Smooth muscle cell (in vitro differentiated cells): ENCODE data around the gene CMTM4. TPM values are rescaled to one million over a fixed set of nuclear protein-coding genes. Genes with fewer than 3 reads are reported as not detected.

Source experiments
- DNase-seq: peaks from one replicate; lab custom pipeline; 2025; ENCODE audit not compliant: unreplicated experiment; lab: John Stamatoyannopoulos, UW
- H2AFZ ChIP-seq: fragments of 200-600 bp; sonication (generic); 2 replicates; pipeline ENCODE4 v1.6.0; 2016; ENCODE audit warnings: antibody characterized with exemption, low read depth, mild to moderate bottlenecking
- H3F3A ChIP-seq: fragments of 200-600 bp; sonication (generic); 2 replicates; pipeline ENCODE4 v1.6.0; 2017; ENCODE audit warnings: antibody characterized with exemption, low read depth
- H3K27ac ChIP-seq: fragments of 200-600 bp; sonication (generic); 2 replicates; pipeline ENCODE4 v1.5.1; 2016; ENCODE audit warnings: low read depth, mild to moderate bottlenecking
- H3K27me3 ChIP-seq: fragments of 200-600 bp; sonication (generic); 2 replicates; pipeline ENCODE4 v1.6.1; 2016; ENCODE audit warnings: low read depth, mild to moderate bottlenecking
- H3K36me3 ChIP-seq: fragments of 200-600 bp; sonication (generic); 2 replicates; pipeline ENCODE4 v1.5.1; 2016; ENCODE audit warnings: low read depth
- H3K4me1 ChIP-seq: fragments of 200-600 bp; sonication (generic); 2 replicates; pipeline ENCODE4 v1.5.1; 2016; ENCODE audit warnings: low read depth
- H3K4me2 ChIP-seq: fragments of 200-600 bp; sonication (generic); 2 replicates; pipeline ENCODE4 v1.6.0; 2016; ENCODE audit warnings: mild to moderate bottlenecking
- H3K4me3 ChIP-seq: fragments of 200-600 bp; sonication (generic); 2 replicates; pipeline ENCODE4 v1.5.1; 2016; ENCODE audit warnings: mild to moderate bottlenecking
- H3K79me2 ChIP-seq: fragments of 200-600 bp; sonication (generic); 2 replicates; pipeline ENCODE4 v1.6.0; 2016; ENCODE audit warnings: low read depth, mild to moderate bottlenecking
- H3K9ac ChIP-seq: fragments of 200-600 bp; sonication (generic); 2 replicates; pipeline ENCODE4 v1.6.0; 2016; ENCODE audit warnings: low read depth
- H3K9me3 ChIP-seq: fragments of 200-600 bp; sonication (generic); replicated peaks from 2 replicates; pipeline ENCODE4 v1.5.1; 2016; ENCODE audit warnings: low read depth
- H4K20me1 ChIP-seq: fragments of 200-600 bp; sonication (generic); 2 replicates; pipeline ENCODE4 v1.6.0; 2016; ENCODE audit warnings: low read depth
- WGBS: methylation state at CpG from one replicate; pipeline ENCODE4 v1.1.7; 2016; ENCODE audit warnings: low lambda C conversion rate; 5-methylcytosine and 5-hydroxymethylcytosine counted together
- polyA plus RNA-seq: library from polyadenylated mRNA; unstranded; fragments of >200 nt; fragmentation: Nextera tagmentation; extraction: Ambion mirVana; gene quantifications from 2 replicates; pipeline ENCODE4 v1.2.1, GENCODE V29; 2016
- total RNA-seq: library from RNA; depleted of rRNA; stranded (reverse); fragments of >200 nt; gene quantifications from 2 replicates; pipeline ENCODE4 v1.2.3, GENCODE V29; 2014
- TF ChIP-seq, protein P1 (sequence below): fragments of 200-600 bp; sonication (generic); IDR thresholded peaks from 2 replicates; pipeline ENCODE4 v1.5.1; 2017; ENCODE audit warnings: borderline replicate concordance, mild to moderate bottlenecking, antibody characterized with exemption; ENCODE audit not compliant: insufficient read depth, poor library complexity, severe bottlenecking

Gene CMTM4
- total and polyA plus RNA-seq, 2 experiments from 2014 or later, result 7.2 to 25.2 TPM

DNA sequence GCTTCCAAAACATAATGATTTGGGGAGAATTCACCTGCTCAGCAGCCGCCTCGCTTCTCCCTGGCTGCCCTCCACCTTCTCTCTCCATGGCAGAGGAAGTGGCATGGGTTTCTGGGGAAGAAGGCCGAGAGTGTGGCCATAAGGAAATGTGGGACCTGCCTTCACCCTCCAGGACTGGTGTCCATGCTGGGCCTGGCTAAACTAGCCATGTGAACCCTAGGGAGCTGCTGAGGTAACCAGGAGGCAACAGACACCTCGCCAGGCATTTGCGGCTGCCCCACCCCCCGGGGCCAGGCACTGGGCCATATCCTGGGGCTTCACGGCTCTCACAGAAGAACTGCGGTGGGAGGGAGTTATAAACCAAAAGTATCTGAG lies 9.9 kb upstream of the CMTM4 start:
- TF ChIP-seq, protein P1, sequence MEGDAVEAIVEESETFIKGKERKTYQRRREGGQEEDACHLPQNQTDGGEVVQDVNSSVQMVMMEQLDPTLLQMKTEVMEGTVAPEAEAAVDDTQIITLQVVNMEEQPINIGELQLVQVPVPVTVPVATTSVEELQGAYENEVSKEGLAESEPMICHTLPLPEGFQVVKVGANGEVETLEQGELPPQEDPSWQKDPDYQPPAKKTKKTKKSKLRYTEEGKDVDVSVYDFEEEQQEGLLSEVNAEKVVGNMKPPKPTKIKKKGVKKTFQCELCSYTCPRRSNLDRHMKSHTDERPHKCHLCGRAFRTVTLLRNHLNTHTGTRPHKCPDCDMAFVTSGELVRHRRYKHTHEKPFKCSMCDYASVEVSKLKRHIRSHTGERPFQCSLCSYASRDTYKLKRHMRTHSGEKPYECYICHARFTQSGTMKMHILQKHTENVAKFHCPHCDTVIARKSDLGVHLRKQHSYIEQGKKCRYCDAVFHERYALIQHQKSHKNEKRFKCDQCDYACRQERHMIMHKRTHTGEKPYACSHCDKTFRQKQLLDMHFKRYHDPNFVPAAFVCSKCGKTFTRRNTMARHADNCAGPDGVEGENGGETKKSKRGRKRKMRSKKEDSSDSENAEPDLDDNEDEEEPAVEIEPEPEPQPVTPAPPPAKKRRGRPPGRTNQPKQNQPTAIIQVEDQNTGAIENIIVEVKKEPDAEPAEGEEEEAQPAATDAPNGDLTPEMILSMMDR, result no peak
- H3K9me3 ChIP-seq, result no peaks in the 10 kb centered on the region
- no peak for DNase-seq
- H3F3A ChIP-seq, result peaks cover 8% of the 10 kb centered on the region
- no peak overlapping the region for H2AFZ ChIP-seq
- H3K4me2 ChIP-seq, result no peak overlapping the region
- H3K27me3 ChIP-seq, result no peaks in the 10 kb centered on the region
- H3K4me3 ChIP-seq, result no peak overlapping the region
- H3K79me2 ChIP-seq, result no peaks in the 10 kb centered on the region
- H4K20me1 ChIP-seq, result no peaks in the 10 kb centered on the region
- no peak overlapping the region for H3K9ac ChIP-seq
- no peaks in the 10 kb centered on the region for H3K36me3 ChIP-seq
- peak overlapping the region; percentile 23 for H3K27ac ChIP-seq
- 80% methylated on average over 8 of the region's 8 CpGs for whole genome bisulfite sequencing
- peaks cover 5% of the 10 kb centered on the region for H3K4me1 ChIP-seq

DNA sequence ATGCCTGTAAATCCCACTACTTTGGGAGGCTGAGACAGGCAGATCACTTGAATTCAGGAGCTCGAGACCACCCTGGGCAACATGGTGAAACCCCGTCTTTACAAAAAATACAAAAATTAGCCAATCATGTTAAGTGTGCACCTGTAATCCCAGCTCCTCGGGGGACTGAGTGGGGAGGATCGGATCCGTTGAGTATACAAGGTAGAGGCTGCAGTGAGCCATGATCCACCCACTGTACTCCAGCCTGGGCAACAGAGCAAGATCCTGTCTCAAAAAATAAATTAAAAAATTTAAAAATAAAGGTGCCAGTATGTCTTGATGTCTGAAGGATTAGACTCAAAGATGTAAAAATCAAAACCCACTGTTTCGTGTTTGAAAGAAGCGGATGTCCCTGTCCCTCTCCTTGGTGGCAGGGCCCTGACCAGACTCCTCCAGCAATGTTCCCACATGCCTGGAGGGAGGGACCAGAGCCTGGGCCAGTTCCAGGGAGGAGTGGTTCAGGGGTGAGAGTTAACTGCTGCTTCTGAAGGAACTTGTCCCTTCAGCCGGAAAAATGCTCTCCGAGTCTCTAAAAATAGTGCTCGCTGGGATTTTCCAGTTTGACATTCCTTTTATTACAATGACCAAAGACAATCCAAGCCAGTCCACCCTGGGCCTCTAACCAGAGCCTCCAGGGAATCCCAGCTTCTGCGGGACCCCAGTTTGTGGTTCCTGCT lies 9.4 kb upstream of the CMTM4 start:
- no peak for DNase-seq
- Histone ChIP-seq H4K20me1 (no peaks in the 10 kb centered on the region), H3F3A (peaks cover 8% of the 10 kb centered on the region), H3K4me1 (peaks cover 5% of the 10 kb centered on the region), H2AFZ (no peak overlapping the region), H3K4me2 (no peak overlapping the region), H3K27ac (peak overlapping the region; percentile 23), H3K27me3 (no peaks in the 10 kb centered on the region), H3K9me3 (no peaks in the 10 kb centered on the region), H3K79me2 (no peaks in the 10 kb centered on the region), H3K4me3 (no peak overlapping the region), H3K9ac (no peak overlapping the region), H3K36me3 (no peaks in the 10 kb centered on the region)
- TF ChIP-seq, protein P1, result no peak
- whole genome bisulfite sequencing, result 73% methylated on average over 11 of the region's 11 CpGs

DNA sequence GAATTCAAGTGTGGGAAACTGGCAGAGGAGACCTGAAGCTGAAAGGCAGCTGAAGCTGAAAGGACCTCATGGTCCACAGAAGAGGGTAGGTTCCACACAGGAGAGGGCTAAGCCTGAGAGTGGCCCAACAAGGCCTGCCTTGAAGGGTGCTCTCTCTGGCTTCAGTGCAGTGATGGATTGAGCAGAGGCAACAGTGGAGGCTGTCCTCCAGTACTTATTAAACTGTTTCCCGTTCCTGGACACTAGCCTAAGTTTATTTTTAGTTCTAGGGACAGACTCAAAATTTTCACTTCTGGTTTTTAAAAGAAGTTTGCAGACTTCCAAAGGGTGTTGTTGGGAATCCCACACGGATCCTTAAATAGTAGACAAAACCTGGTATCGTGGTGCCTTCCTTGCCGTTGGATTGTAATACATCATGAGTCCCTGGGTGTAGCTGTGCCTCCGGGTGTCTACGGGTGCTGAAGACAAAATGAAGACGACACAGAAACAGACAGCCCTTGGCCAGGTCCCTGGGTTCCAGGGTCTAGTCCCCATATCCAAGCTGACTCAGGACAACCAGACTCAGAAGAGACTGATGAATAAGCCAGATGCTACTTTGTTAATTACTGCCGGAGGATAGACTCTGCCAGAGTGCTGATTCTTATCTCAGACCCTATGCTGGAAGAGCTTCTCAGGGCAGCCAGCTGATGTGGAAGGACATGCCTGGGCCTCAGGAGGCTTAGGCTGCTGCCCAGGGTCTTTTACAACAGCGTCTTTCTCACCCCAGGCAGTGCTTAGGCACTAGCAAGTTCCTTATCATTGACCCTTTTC lies 7.1 kb upstream of the CMTM4 start:
- Histone ChIP-seq H4K20me1 (no peaks in the 10 kb centered on the region), H3F3A (peaks cover 8% of the 10 kb centered on the region), H3K36me3 (no peaks in the 10 kb centered on the region), H3K4me1 (peaks cover 5% of the 10 kb centered on the region), H3K9me3 (no peaks in the 10 kb centered on the region), H3K27me3 (no peaks in the 10 kb centered on the region), H3K4me2 (no peak overlapping the region), H3K27ac (peak overlapping the region; percentile 57), H3K79me2 (no peaks in the 10 kb centered on the region), H2AFZ (no peak overlapping the region), H3K9ac (no peak overlapping the region), H3K4me3 (no peak overlapping the region)
- TF ChIP-seq, protein P1, result no peak
- 26% methylated on average over 9 of the region's 9 CpGs for WGBS
- DNase-seq, result no peak

DNA sequence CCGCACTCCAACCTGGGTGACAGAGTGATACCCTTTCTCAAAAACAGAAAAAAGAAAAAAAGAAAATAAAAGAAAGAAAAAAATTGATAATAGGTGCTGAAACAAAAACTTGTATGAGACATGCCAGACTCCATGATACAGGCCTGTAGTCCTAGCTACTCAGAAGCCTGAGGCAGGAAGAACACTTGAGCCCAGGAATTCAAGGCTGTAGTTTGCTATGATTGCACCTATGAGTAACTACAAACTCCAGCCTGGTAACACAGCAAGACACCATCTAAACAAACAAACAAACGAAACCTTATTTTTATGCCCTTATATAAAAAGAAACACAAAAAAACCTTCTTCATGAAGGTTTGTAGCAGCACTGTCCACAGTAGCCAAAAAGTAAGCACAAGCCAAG lies 5.0 kb upstream of the CMTM4 start:
- H3K4me3 ChIP-seq, result no peak overlapping the region
- no peak overlapping the region for H3K9ac ChIP-seq
- no peak for DNase-seq
- no peak overlapping the region for H3K4me2 ChIP-seq
- no peaks in the 10 kb centered on the region for H3K79me2 ChIP-seq
- H3K9me3 ChIP-seq, result no peaks in the 10 kb centered on the region
- no peaks in the 10 kb centered on the region for H4K20me1 ChIP-seq
- peaks cover 5% of the 10 kb centered on the region for H3K4me1 ChIP-seq
- TF ChIP-seq, protein P1, result no peak
- WGBS, result 97% methylated on average over 2 of the region's 2 CpGs
- no peak overlapping the region for H2AFZ ChIP-seq
- H3K27me3 ChIP-seq, result no peaks in the 10 kb centered on the region
- peaks cover 8% of the 10 kb centered on the region for H3F3A ChIP-seq
- no peak overlapping the region for H3K27ac ChIP-seq
- no peaks in the 10 kb centered on the region for H3K36me3 ChIP-seq
